ENCODE data around the gene PARD3. TPM values are rescaled to one million over a fixed set of nuclear protein-coding genes. Genes with fewer than 3 reads are reported as not detected.

Gene PARD3
- total and polyA plus RNA-seq, 2 donors (not counting 3 experiments of a cell fraction or from before 2014, with no cell fraction given) = 7.3 to 24.1 TPM

- no peak overlapping the region for H3K4me3 ChIP-seq (replicated peaks in 1 of 3; ENCODE audit: insufficient read depth in 1 of 3, low read depth in 1 of 3, low read length in 3 of 3)
- BruUV-seq (replicated peaks) = no TSS peak
- intact Hi-C loops (cut with micrococcal nuclease) (no loop called here), dilution Hi-C loops (cut with MboI; ENCODE audit: extremely low pct_ligation_motif_present, low sequenced_read_pairs) (no loop called here)
- no peaks in the 10 kb centered on the region for H4K20me1 ChIP-seq (replicated peaks; ENCODE audit: control insufficient read depth, extremely low read depth, insufficient read depth, low read length)
- no peaks in the 10 kb centered on the region for H3K4me1 ChIP-seq (ENCODE audit: control insufficient read depth, extremely low read depth, insufficient read depth, low read length)
- no peak overlapping the region for H3K9ac ChIP-seq (replicated peaks; ENCODE audit: extremely low read depth, insufficient read depth, low read length)
- no peak overlapping the region for H3K27ac ChIP-seq (ENCODE audit: insufficient read depth, low read depth, low read length)
- TF ChIP-seq MYC (IDR thresholded peaks at IDR 0.05; ENCODE audit: low read depth, low read length) (no peak), FOS (IDR thresholded peaks at IDR 0.05; ENCODE audit: borderline replicate concordance, insufficient read depth, low read length) (no peak), JUN (IDR thresholded peaks at IDR 0.05; ENCODE audit: borderline replicate concordance, insufficient read depth, insufficient read length, low read depth) (no peak), CTCF (IDR thresholded peaks at IDR 0.05; ENCODE audit: extremely low read depth in 1 of 2, insufficient read depth in 1 of 2, low read depth in 1 of 2, low read length in 2 of 2) (no peak), POLR2A (IDR thresholded peaks at IDR 0.05; ENCODE audit: low read depth, low read length) (no peak), EZH2 (IDR thresholded peaks at IDR 0.05; ENCODE audit: borderline replicate concordance, low read depth, low read length, severe bottlenecking) (no peak), GATA2 (IDR thresholded peaks at IDR 0.05; ENCODE audit: insufficient read depth, insufficient read length, low read depth, low read length) (no peak), POLR2AphosphoS5 (IDR thresholded peaks at IDR 0.05; ENCODE audit: insufficient read depth, low read depth, low read length) (no peak)
- TF ChIP-seq, protein P1, sequence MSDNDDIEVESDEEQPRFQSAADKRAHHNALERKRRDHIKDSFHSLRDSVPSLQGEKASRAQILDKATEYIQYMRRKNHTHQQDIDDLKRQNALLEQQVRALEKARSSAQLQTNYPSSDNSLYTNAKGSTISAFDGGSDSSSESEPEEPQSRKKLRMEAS (IDR thresholded peaks at IDR 0.05; ENCODE audit: insufficient read depth, insufficient read length) = no peak
- H3K36me3 ChIP-seq (ENCODE audit: control insufficient read depth in 2 of 2, extremely low read depth in 1 of 2, insufficient read depth in 2 of 2, low read length in 2 of 2) = no peaks in the 10 kb centered on the region
- no peaks in the 10 kb centered on the region for H3K9me3 ChIP-seq (replicated peaks; ENCODE audit: control insufficient read depth, insufficient read depth, low read length)
- ChIA-PET CTCF (no interaction called here), POLR2A (no interaction called here)
- no peak overlapping the region for H3K4me2 ChIP-seq (ENCODE audit: insufficient read depth, low read length)
- H3K9me1 ChIP-seq (replicated peaks; ENCODE audit: control insufficient read depth, extremely low read depth, insufficient read depth, low read length) = no peaks in the 10 kb centered on the region
- H3K79me2 ChIP-seq (ENCODE audit: control insufficient read depth, insufficient read depth, low read length) = no peaks in the 10 kb centered on the region
- no peaks in the 10 kb centered on the region for H3K27me3 ChIP-seq (ENCODE audit: control insufficient read depth in 2 of 2, insufficient read depth in 2 of 2, low read length in 2 of 2)
- H2AFZ ChIP-seq (ENCODE audit: low read depth, low read length) = no peak overlapping the region
- FAIRE-seq (no peak), DNase-seq (ENCODE audit: low read depth, low spot score) (no peak)
These were observed 651.1 kb downstream of the PARD3 start for GRCh38 chr10:34164029-34164428.
